HG03159 (cell line): ENCODE results near the gene SENP2.
"Not testable (repeated sequence)": the region's sequence is repeated elsewhere in the genome, so short reads cannot be mapped to it uniquely, and the experiment has no call there.

Experiments
- ATAC-seq: cut with Tn5 transposase; IDR thresholded peaks from one replicate; pipeline ENCODE4 v1.9.1; 2021; ENCODE audit warnings: mild to moderate bottlenecking, moderate library complexity; ENCODE audit not compliant: unreplicated experiment

Gene SENP2

DNA sequence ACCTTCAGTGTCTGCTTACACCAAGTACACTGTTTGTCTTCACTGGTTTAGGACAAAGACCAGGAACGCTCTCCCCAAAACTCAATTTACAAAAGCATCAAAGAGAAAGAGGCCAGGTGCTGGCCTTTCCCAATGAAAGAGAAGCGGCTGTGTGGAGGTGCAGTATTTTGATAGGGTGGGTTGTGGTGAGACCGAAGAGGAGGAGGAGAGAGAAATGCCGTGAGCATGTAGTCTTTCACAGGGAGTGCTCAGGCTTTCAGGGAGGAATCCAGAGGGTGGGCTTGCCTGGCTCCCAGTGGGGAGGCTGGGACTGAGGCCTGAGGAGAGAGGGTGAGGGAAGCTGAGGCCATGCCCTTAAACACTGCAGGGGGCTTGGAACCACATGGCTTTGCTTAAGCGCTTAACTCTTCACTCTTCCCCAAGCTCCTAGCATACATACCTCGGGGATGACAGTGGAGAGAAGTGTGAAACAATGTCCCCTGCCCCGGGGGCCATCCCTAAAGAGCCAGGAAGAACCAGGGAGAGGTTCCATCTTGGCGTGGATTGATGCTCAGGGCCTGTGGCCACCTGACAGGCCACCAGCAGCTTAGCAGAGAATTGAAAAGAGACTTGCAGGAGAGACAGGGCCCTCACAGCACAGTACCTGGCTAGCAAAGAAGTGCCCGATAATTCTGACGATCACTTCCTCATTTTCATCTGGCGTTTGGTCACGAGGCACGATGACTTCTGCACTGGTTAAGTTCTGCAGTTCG, 60.5 kb downstream of the SENP2 start:
- ATAC-seq, result peak; percentile 62

DNA sequence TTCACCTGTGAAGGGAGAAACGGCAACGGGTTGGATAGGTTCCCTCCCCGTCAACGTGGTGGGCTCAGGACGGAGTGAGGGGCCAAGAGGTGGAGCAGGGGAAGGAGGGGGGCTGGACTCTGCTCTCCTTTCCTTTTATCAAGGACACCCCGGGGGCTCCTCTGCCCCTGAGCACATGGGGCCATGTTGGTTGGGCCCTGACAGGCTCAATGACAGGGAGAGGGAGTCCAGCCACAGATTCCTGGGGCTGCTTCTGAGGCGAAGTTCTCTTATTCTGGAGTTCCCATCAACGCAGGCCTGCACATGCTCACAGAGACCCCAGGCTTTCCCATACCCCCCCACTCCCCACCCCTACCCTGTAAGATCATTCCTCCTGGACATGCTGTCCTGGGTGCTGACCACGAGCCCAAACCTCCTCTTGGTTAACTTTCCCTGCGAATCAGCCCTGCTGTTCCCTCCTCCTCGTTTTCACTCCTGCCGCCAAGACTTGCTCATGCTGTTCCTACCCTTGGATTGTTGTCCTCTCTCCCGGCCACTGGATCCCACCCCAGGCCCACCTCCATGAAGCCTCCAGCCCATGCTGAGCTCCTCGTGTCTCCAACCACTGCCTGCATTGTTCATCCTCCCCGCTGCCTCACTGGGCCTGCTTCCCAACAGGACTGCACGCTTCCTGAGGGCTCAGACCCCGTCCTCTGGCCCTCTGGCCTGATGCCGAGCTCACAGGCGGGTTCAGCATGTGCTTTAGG, 61.2 kb downstream of the SENP2 start:
- ATAC-seq, result no peak

DNA sequence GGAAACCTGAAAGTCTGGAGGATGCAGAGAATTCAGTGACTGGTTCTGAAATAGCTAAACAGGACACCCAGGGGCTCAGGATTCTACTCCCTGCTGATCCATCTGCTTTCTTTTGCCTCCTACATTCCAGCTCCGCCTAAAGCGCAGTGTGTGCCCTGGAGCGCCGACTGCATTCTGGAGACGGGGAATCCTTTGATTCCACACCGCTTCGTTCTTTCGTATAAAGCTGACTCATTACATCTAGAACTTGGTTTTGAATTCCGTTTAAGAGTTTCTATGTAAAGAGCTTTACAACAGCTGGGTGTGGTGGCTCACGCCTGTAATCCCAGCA, 61.8 kb downstream of the SENP2 start:
- no peak for ATAC-seq

DNA sequence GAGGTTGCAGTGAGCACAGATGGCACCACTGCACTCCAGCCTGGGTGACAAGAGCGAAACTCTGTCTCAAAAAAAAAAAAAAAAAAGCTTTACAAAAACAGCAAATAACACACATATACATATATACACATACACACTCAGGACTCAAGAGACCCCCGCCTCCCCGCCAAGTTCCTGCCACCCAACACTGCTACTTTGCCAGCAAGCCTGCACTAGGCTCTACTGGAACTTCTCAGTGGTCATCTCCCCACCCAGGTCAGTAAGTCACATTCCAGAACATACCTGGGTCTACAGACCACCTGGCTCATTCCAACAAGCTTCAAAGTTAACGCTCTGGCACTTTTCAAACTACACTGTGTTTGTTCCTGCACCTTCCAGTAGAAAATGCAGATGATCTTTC, 62.3 kb downstream of the SENP2 start:
- ATAC-seq, result no peak

DNA sequence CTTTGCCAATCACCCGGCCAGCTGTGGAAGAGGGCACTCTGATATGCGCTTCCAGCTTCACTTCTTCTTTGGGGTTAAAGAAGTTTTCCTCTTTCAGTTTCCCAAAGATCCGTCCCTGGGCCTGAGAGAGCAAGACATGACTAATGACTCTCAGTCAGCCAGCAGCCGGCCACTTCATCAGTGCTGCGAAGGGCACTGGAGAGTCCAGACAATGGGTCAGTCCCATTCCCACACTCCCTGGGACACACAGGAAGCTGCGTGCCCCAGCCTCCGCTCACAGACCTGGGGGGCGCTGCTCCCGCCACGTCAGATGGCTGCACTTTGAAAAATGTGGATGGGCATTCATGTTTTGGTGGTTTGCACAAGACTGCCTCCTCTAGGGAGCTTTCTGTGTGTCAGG, 63.3 kb downstream of the SENP2 start:
- no peak for ATAC-seq

DNA sequence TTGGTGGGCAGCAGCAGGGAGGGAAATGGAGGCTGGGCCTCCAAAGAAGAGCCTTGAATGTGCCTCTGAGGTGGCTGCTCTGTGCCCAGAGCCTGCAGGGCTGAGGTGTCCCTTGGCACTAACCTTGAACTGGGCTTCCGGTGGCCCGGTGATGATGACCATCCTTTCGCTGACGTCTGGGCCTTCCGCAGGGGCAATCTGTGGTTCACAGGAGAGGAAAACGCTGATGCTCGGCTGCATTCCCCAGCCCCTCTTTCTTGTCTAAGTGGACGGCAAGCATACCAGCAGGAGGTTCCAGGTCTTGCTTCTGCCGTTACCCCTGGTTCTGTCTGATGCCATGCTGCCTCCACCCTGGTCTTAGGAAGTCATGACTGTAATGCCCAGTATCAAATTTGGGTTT, 65.9 kb downstream of the SENP2 start:
- no peak for ATAC-seq

DNA sequence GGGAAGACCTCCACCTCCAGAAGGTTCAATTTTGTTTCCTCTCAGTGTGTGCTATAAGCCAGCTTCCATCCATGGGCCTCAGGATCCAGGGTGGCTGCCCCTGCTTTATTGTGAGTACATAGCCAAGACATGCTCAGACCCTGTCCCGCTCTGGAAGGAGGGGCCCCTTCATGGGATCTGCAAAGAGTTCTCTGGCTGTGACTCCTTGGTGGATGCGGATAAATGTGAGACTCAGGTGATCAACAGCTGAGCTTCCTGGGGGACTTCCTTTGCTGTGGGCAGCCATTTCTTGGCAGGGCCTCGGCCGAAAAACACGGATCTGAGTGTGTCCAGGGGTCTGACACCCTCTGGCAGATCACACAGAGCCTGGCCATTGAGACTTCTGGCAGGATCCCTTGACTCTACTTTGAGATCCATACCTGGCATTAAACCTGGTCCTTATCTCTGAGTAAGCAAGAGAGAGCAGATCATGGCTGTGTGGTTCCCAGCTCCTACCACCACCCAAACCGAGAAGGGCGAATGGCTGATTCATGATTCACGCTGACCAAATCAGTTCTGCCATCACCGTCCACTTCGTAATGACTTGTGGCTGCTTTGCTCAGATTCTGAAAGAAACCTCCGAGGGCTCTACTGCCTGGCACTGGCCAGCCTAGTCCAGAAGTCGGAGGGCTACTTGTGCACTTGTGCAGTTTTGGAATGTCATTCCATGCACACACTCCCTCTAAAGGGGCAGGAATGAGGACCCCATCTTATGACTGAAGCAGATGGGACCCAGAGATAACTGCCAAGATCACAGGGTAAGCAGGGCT, 68.1 kb downstream of the SENP2 start:
- ATAC-seq, result no peak

DNA sequence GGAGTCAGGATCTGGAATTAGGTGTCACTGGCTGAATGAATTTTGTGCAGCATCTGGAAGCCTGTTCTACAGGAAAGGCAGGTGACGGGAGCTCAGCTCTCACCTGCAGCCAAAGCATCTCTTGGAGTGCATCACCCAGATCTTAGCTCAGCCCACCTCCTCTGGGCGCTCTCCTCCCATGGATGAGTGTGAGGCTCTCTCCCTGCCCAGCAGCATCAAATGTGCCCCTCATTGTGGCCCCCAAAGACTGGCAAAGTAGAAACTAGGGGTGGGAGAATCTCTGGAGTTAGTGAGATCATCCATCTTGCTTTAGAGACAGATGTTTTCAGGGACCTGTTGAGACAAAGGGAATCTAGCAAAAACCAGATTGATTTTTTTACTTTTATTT, 68.7 kb downstream of the SENP2 start:
- no peak for ATAC-seq

DNA sequence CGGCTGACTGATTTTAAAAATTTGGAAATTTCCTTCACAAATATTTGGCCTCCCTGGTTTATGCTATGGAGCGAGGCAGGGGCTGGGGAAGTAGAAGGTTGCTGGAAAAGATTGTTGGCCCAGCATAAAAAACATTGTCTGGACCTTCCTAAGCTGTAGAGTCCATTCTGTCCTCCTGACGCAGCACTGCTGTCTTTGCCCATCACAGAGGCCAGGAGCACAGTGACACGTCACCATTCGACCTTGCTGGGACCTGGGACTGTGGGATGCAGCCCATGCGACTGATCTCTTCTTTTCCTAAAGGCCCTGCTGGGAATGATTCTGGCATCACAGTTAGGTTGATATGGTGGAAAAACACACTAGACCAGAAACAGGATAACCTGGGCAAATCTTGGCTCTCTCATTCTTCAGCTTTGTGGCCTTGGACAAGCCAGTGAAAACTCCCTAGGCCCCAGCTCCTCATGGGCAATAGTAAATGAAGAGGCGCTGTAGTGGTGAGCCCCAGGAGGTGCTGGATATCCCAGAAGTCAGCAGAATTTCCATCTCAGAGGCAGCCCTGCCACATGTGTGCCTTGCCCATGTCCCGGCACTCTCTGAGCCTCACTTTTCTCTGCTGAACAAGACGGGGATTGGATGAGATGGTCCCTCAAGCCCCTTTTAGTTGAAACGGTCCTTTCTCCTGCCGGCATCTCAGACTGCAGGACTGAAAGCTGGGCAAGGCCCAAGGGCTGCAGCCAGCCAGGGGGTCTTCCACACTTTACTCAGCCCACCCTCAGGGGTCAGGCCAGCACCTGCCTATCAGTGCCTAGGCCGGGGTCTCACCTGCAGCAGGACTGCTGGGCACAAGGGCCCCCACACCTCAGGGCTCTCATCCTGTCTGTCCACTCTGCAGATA, 69.6 kb downstream of the SENP2 start:
- ATAC-seq, result no peak

DNA sequence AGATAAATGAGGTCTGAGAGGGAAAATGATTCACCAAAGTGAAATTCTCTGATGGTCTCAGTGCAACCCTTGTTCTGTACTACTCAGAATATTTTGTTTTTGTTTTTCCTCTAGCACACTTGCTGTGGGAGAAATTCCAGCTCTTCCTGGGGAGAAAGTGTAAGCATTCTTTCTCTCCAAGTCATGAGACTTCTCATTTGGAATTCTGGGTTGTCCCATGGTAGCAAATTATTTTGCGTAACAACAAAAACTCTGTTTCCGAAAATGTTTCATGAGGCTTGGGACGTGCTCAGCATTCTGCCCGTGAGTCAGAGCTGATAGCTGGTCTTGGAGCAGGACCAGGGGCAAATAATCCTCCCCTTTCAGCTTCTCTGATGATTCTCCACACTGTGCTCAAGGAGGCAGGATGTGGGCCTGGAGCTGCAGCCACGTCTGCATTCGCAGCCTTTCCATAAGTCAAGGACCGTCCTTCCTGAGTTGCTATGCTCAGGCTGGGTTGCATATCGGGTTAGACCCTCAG, 70.3 kb downstream of the SENP2 start:
- no peak for ATAC-seq

DNA sequence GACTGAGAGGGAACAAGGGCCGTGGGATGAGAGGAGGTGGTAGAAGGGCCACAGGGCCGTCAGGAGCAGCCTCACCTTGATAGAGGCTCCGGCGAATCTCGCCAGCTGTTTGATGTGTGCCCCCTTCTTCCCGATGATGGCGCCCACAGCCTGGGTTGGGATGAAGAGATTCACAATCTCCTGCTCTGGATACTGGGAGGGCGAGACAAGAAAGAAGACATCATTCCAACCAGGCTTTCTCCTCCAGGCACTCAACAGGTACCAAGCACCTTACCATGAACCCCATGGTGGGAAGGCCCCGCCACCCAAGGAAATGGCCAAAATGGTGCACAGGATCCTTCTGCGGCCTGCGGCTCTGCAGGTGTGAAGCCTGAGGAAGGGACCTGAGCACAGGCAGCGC, 71.1 kb downstream of the SENP2 start:
- no peak for ATAC-seq

DNA sequence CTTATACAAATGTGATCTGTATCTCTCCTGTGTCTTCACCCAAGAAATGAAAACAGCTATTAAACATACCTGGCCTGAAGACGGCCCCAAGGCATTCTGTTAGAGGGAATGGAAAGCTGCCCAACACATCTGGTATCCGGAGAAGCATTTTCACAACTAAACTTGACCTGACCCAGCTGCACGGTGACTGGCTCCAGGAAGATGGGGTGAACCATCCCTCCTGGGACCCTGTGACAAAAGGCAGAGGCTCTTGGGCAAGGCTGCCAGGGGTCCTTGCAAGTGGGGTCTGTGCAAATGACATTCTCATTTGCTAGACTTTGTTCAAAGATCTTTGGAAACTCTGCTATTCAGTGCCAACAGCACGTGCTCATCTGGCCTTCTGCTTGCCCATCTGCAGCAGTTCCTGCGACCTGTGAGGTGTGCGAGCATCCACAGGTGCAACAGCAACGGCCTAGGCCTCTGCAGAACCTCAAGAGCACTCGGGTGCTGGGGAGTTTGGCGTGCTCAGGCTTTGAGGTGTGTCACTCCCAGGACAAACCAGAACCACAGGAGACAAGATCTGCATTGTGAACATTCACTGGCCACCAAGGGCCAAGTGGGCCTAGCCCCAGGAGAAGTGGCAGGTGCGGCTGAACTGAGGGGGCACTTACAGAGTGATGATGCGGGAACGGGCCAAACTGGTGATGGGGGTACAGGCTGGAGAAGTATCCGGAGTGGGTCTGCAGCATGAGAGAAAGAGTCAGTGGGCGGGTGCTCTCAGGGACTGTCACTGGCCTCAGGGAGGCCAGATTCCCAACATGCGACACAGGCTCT, 71.8 kb downstream of the SENP2 start:
- ATAC-seq, result no peak

DNA sequence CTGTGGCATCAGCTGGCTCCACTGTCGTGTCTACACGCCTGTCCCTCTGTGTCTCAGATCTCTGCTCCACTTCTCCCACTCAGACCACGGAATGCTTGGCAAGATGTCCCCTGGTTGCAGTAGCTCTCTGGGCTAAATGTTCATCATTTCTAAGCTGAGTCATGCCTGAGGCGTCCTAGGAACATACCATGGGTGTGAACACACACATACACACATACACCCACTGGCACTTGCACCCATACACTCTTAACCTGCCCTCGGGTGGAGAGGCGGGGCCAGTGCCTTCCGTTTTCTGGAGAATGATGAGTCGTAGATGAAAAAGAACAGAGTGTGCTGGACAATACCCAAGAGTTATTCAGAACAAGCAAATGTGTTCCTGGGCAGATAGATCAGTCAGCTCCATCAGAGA, 72.4 kb downstream of the SENP2 start:
- no peak for ATAC-seq

DNA sequence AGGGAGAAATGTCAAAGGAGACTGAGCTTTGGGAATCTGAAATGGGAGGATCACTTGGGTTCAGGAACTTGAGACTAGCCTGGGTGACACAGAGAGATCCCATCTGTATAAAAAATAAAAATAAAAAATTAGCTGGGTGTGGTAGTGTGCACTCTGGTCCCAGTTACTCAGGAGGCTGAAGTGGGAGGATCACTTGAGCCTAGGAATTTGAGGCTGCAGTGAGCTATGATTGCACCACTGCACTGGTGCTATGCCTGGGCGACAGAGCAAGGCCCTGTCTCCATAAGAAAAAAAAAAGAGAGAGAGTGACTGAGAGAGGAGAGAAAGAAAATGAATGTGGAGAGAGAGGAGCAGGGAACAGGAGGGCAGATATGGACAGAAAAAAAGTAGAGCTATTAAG, 72.8 kb downstream of the SENP2 start:
- ATAC-seq, result no peak

DNA sequence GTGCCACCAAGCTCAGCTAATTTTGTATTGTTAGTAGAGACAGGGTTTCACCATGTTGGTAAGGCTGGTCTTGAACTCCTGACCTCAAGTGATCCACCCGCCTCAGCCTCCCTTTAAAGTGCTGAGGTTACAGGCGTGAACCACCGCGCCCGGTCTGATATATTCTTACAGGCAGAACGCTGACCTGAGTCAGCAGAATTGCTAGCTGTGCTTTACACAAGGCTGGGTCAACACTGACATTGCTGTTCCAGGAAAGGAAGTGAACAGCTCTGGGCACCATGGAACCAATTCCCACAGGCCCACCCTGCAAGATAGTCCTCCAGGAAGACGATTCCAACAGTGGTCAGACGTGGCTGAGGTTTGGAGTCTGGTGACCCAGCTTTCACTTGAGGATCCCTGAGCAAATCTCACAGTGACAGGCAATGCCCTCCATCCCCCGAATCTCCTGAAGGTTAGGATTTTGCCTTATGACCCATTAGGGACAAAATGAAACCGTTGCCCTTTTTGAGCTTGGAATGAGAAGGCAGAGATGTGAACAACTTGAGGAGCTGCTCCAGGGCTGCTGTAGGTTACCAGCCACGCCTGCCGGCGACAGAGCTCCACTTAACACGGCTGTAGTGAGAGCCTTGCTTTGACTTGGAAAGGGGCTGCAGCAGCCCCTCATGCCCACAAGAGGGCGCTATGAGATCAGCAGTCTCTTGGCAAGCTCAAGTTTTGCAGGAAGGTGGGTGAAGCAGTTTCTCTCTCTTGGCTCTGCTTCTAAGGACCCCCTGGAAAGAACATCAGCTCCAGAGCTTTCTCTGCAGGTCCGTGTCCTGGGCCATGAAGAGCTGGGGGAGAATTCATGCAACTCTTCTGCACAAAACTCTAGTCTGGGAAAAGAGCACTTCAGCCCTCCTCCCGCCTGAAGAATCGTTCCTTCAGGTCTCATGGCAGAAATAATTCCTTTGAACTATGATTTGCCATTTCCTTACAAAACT, 74.1 kb downstream of the SENP2 start:
- ATAC-seq, result peak; percentile 87

DNA sequence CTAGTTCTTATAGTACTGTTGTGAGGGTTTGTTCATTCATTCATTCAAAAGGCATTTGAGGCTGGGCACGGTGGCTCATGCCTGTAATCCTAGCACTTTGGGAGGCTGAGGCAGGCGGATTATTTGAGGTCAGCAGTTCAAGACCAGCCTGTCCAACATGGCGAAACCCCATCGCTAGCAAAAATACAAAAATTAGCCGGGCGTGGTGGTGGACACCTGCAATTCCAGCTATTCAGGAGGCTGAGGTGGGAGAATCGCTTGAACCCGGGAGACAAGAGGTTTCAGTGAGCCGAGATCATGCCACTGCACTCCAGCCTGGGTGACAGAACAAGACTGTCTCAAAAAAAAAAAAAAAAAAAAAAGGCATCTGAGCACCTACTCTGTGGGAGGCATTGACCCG, 75.2 kb downstream of the SENP2 start:
- not testable (repeated sequence) for ATAC-seq

DNA sequence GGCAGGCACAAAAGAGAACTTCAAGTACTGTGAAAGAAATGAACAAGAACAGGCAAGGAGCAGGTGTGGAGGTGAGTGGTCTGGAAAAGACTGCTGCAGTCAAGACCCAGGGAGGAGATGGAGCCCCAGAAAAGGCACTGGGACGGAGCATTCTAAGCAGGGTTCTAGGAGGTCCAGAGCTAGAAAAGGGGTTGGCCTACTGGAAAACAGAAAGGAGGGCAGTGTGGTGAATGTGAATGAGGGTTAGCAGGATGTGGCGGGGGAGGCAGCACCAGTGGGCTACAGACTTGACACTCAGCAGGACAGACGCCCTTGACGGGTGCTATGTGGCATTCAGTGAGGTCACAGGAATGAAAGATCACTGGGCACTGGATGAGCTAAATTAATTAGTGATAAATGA, 75.7 kb downstream of the SENP2 start:
- no peak for ATAC-seq

DNA sequence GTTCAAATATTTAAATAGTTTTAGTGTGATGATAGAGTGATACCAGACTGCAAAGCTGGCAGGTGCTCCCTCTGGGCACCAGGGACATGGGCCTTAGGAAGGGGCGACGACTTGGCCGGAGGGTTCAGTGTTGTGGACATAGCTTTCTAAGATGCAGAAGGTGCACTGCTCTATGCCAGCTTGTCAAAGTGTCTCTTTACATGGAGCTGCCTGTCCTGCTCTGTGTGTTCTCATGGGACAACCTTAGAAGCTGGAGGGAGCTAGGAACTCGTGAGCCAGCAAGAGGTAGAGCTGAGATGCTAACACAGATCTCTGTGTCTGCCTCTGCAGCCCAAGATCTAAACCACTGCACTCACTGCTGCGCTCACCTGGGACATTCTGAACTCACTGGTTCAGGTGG, 77.8 kb downstream of the SENP2 start:
- ATAC-seq, result no peak

DNA sequence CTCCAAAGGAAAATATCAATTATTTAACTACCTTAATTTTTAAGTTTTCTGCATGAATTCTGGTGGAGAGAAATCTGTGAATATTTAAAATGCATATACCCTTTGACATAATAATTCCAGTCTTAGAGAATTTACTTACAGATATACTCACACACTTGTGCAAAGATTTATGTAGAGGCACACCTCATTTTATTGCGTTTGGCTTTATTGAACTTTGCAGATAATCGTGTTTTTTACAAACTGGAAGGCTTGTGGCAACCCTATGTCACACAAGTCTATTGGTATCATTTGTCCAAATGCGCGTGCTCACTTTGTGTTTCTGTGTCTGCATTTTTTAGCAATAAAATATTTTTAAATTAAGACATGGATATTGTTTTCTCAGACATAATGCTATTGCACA, 81.5 kb downstream of the SENP2 start:
- no peak for ATAC-seq
